Measurements from ENCODE around the gene WASF2. TPM values are rescaled to one million over a fixed set of nuclear protein-coding genes. Genes with fewer than 3 reads are reported as not detected.

The WASF2 gene
- total and polyA plus RNA-seq, 2 of the 13 experiments (the other 11 are each of a cell fraction or from before 2014, with no cell fraction given): 10.4 to 27.7 TPM

GRCh38 chr1:27489973-27490741 lies at the start of gene WASF2 (continued):
- TF ChIP-seq ZHX2 (IDR thresholded peaks at IDR 0.05; ENCODE audit: low read depth) (peak; percentile 64; the same call in 1 of the 2 replicates), ZHX2 (CRISPR knock-in tag; IDR thresholded peaks at IDR 0.05; ENCODE audit: borderline replicate concordance) (no peak), MLLT10 (CRISPR knock-in tag; IDR thresholded peaks at IDR 0.05) (no peak), ZNF264 (CRISPR knock-in tag; IDR thresholded peaks at IDR 0.05) (peak; percentile 26; the same call in 1 of the 2 replicates), PTBP1 (IDR thresholded peaks at IDR 0.05; ENCODE audit: low read depth, low read length, poor library complexity, severe bottlenecking) (no peak), GPN1 (CRISPR knock-in tag; IDR thresholded peaks at IDR 0.05; ENCODE audit: borderline replicate concordance) (no peak), MYC (CRISPR knock-in tag; IDR thresholded peaks at IDR 0.05; ENCODE audit: borderline replicate concordance) (0 out of 2 replicates have a peak, but pooled peaks have one; percentile 51), CTCF (CRISPR knock-in tag; IDR thresholded peaks at IDR 0.05) (0 out of 2 replicates have a peak, but pooled peaks have one; percentile 18), XBP1 (CRISPR knock-in tag; IDR thresholded peaks at IDR 0.05) (no peak), FOXO4 (CRISPR knock-in tag; conservative IDR thresholded peaks at IDR 0.05) (no peak), ZNF496 (CRISPR knock-in tag; IDR thresholded peaks at IDR 0.05; ENCODE audit: insufficient replicate concordance) (no peak), TSC22D2 (CRISPR knock-in tag; IDR thresholded peaks at IDR 0.05; ENCODE audit: borderline replicate concordance) (peak; percentile 63; the same call in 1 of the 2 replicates), LBX2 (CRISPR knock-in tag; IDR thresholded peaks at IDR 0.05; ENCODE audit: borderline replicate concordance) (peak; percentile 47; the same call in 1 of the 2 replicates), SKIL (CRISPR knock-in tag; IDR thresholded peaks at IDR 0.05; ENCODE audit: borderline replicate concordance) (peak; percentile 50; the same call in 1 of the 2 replicates), ZBTB7A (CRISPR knock-in tag; IDR thresholded peaks at IDR 0.05) (no peak), ZNF550 (CRISPR knock-in tag; IDR thresholded peaks at IDR 0.05; ENCODE audit: borderline replicate concordance) (0 out of 2 replicates have a peak, but pooled peaks have one; percentile 71)
